Ishikawa (cell line): ENCODE data around the gene NHLRC1.

Experiments used
- FOXM1 ChIP-seq: IDR thresholded peaks from 2 replicates; pipeline ENCODE4 v1.6.1; 2012; ENCODE audit warnings: low read depth, borderline replicate concordance
- RAD21 ChIP-seq: IDR thresholded peaks from 2 replicates; pipeline ENCODE4 v1.6.1; 2012; ENCODE audit warnings: low read depth
- TAF1 ChIP-seq: IDR thresholded peaks from 2 replicates; pipeline ENCODE4 v1.6.1; 2012; ENCODE audit warnings: low read depth, mild to moderate bottlenecking
- TEAD4 ChIP-seq: IDR thresholded peaks from 2 replicates; pipeline ENCODE4 v1.6.1; 2012
- ZBTB7A ChIP-seq: IDR thresholded peaks from 2 replicates; pipeline ENCODE4 v1.6.1; 2012; ENCODE audit warnings: low read depth
- TF ChIP-seq, protein P1 (sequence below): IDR thresholded peaks from 2 replicates; pipeline ENCODE4 v1.6.1; 2012

GRCh38 chr6:18171871-18172270, 49.4 kb upstream of the NHLRC1 start:
- TF ChIP-seq ZBTB7A (no peak), TEAD4 (no peak), TAF1 (no peak), RAD21 (no peak), FOXM1 (no peak)
- TF ChIP-seq, protein P1, sequence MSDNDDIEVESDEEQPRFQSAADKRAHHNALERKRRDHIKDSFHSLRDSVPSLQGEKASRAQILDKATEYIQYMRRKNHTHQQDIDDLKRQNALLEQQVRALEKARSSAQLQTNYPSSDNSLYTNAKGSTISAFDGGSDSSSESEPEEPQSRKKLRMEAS, result no peak
